KOPT-K1 (cell line): ENCODE measurements around the gene TMEM208.

Source experiments
- H3K27ac ChIP-seq: fragments of 200-600 bp; sonication (generic); 2 replicates; pipeline ENCODE4 v1.5.1; 2016; ENCODE audit warnings: antibody characterized with exemption, mild to moderate bottlenecking, low read depth, low read length; ENCODE audit not compliant: poor library complexity, severe bottlenecking
- H3K36me3 ChIP-seq: fragments of 200-600 bp; sonication (generic); 2 replicates; pipeline ENCODE4 v1.5.1; 2017; ENCODE audit warnings: antibody characterized with exemption, mild to moderate bottlenecking, low read length, moderate library complexity; ENCODE audit not compliant: insufficient read depth
- H3K9me3 ChIP-seq: fragments of 200-600 bp; sonication (generic); 2 replicates; pipeline ENCODE4 v1.5.1; 2017; ENCODE audit warnings: antibody characterized with exemption, low read length, mild to moderate bottlenecking; ENCODE audit not compliant: insufficient read depth, poor library complexity, severe bottlenecking

TMEM208 gene

DNA sequence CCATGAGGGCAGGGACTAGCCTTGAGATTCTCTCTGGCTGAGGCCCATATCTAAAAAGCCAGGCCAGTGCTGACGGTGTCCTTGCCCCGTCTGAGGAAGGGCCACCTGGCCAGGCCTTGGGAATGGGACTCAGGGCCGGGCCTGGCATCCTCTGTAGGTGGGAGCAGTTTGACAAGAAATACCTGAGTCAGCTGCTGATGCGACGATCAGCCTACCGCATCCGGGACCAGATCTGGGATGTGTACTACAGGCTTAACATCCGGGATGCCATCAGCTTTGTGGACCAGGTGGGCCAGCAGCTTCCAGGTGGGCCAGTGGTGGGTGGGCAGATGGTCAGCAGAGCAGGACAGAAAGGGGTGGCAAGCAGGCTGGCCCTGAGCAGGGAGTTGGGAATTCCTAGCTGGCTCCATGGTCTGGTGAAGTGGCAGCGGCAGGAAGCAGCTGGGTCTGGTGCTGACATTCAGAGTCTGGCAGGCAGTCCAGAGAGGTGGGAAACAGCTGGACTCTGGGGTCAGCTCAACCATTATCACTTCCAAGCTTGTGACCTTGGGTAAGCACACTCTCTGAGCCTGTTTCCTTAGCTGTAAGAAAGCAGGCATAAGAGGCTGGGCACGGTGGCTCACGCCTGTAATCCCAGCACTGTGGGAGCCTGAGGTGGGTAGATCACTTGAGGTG lies 31.4 kb downstream of the TMEM208 start:
- Histone ChIP-seq H3K27ac (no peak overlapping the region), H3K36me3 (no peaks in the 10 kb centered on the region), H3K9me3 (no peaks in the 10 kb centered on the region)

DNA sequence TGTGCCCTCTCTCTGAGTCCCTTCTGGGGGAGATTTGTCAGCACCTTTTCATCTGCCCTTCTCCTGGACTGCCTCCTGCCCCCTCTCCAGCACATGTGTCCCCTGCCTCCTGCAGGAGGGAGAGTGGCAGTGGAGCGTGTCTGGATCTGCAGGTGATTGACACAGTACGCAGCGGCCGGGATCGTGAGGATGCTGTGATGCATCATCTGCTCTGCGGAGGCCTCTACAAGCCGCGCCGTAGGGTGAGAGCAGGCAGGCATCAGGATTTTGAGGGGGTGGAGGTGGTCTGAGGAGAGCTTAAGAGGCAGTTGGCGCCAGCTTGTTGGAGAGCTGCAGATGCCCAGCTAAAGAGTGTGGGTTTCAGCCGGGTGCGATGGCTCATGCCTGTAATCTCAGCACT lies 32.8 kb downstream of the TMEM208 start:
- Histone ChIP-seq H3K27ac (no peak overlapping the region), H3K9me3 (no peaks in the 10 kb centered on the region), H3K36me3 (no peaks in the 10 kb centered on the region)

DNA sequence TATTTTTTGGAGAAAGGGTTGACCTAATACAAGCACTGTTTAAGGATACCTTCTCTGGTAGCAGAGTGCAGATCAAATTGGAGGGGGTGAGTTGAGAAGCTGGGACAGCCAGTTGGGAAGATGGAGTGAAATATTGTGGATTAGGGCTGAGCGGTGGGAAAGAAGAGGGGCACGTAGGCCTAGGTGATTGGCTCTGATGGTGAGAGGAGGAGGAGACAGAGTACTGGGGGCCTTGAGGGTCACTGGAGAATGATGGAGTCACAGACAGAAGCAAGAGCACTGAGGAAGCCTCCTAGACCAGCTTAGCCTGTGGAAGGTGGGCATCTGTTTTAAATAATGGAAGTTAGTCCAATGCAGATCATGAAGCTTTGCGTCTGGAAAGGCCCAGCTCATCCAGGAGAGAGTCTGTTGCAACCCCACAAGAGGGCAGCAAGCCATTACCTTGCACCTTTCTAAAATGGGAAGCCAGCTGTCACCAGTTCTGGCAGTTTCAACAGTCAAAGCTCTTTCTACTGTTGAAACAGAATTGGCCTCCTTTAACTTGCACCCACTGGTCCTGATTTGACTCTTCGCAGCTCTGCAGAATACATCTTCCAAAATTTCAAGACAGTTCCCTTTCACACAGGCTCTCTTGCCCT lies 33.6 kb downstream of the TMEM208 start:
- H3K27ac ChIP-seq = no peak overlapping the region
- no peaks in the 10 kb centered on the region for H3K9me3 ChIP-seq
- no peaks in the 10 kb centered on the region for H3K36me3 ChIP-seq

DNA sequence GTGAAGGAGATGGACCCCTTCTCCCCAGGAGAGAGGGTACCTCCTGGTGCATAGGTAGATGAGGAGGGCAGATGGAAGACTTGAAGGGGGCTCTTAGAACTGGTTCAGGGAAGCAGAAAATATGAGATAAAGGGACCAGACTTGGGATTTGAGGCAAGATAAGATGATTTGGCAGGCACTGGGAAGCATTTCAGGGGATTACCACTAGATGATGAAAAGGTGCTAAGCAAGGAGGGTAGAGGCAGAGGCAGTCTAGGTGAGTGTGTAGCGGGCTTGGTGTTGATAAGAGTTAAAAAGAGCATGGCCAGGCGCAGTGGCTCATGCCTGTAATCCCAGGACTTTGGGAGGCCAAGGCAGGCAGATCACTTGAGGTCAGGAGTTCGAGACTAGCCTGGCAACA lies 36.3 kb downstream of the TMEM208 start:
- H3K27ac ChIP-seq = no peak overlapping the region
- no peaks in the 10 kb centered on the region for H3K9me3 ChIP-seq
- no peaks in the 10 kb centered on the region for H3K36me3 ChIP-seq

DNA sequence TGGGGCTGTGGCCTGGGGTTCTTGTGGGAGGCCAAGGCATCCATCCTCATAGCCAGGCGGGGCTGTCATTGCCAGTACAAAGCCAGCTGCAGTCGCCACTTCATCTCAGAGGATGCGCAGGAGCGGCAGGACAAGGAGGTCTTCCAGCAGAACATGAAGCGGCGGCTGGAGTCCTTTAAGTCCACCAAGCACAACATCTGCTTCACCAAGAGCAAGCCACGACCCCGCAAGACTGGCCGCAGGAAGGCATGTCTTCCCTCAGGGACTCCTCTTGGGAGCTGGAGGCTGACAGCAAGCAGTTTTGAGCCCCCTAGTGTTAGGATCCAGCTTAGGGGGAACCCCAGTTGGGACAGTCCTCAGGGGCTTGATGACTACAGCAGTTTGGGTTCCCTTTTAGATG lies 37.3 kb downstream of the TMEM208 start:
- H3K9me3 ChIP-seq = no peaks in the 10 kb centered on the region
- H3K36me3 ChIP-seq = no peaks in the 10 kb centered on the region
- H3K27ac ChIP-seq = no peak overlapping the region

DNA sequence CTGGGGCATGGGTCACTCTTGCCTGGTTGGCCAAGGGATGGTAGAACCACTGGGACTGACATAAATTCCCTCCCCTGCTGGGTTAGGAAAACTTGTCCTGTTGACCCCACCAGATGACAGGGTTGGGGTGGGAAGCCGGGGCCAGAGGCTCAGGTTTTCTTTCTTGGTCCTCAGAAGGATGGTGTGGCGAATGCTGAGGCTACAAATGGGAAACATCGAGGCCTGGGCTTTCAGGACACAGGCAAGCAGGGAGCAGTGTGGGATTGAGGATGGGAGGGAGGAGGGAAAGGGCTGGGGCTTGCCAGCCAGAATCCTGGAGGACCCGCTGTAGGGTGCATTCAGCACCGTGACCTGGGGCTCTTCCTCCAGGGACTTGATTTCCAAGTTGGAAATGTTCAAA lies 37.9 kb downstream of the TMEM208 start:
- Histone ChIP-seq H3K36me3 (no peaks in the 10 kb centered on the region), H3K9me3 (no peaks in the 10 kb centered on the region)

DNA sequence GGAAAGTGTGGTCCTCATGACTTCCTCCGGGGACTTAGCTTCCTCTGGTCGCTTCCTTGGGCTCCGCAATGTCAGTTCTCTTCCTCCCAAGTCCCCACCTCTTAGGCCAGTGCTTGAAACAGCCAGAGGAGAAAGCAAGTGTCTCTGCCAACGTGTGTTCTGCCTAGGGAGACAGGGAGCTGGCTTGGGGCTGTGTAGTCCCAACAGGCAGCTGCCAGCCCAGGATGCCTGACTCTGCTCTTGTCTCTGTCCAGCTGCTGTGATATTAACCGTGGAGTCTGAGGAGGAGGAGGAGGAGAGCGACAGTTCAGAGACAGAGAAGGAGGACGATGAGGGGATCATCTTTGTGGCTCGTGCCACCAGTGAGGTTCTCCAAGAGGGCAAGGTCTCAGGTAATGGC lies 38.9 kb downstream of the TMEM208 start:
- Histone ChIP-seq H3K36me3 (no peaks in the 10 kb centered on the region), H3K9me3 (no peaks in the 10 kb centered on the region), H3K27ac (no peak overlapping the region)

More for the DNA sequence above, 37.9 kb downstream of the TMEM208 start:
- no peak overlapping the region for H3K27ac ChIP-seq

DNA sequence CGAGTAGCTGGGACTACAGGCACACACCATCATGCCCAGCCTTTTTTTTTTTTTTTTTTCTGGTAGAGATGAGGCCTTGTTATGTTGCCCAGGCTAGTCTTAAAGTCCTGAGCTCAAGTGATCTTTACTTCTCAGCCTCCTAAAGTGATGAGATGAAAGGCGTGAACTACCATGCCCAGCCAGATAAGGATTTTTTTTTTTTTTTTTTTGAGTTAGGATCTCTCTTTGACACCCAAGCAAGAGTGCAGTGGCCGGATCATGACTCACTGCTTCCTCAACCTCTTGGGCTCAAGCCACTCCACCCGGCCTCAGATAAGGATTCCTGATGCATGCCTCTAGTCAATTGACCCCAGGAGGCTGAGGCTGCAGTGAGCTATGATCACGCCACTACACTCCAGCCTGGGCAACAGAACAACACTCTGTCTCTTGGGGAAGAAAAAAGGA lies 41.2 kb downstream of the TMEM208 start:
- Histone ChIP-seq H3K27ac (no peak overlapping the region), H3K9me3 (no peaks in the 10 kb centered on the region), H3K36me3 (peaks cover 5% of the 10 kb centered on the region; the same call in 1 of the 2 replicates)

DNA sequence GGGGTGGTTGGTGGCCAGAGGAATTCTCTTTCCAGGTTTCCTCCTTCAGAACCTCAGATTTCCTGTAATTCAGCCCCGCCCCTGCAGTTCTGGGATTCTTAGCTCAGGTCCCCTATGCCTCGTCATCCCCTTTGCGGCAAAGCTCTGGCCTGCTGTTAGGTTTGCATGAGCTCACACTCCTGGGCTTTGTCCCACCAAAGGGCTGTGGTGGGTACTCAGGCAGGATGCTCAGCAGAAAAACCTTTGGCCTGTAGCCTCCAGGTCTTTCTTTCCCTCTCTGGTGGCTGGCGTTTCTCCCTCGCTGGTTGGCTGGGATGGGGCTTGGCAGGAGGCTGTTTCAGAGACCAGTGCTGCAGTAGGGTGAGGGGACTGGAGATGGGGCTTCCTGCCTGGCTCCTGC lies 42.8 kb downstream of the TMEM208 start:
- H3K27ac ChIP-seq = no peak overlapping the region

DNA sequence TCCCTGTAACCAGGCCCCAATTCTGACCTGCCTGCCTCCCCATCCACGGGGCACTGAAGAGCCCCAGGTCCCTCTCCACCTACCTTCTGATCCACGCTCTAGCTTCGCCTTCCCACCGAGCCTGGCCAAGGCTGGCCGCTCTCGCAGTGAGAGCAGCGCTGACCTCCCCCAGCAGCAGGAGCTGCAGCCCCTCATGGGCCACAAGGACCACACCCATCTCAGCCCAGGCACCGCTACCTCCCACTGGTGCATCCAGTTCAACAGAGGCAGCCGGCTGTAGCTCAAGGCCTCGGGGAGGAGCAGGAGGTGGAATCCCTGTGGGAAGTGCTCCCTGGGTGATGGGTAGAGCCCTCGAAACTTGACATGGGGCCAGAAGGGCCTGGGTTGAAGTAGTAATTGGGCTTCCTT lies 44.0 kb downstream of the TMEM208 start:
- H3K9me3 ChIP-seq = no peaks in the 10 kb centered on the region
- H3K27ac ChIP-seq = no peak overlapping the region

More for the DNA sequence above, 42.8 kb downstream of the TMEM208 start:
- Histone ChIP-seq H3K36me3 (peaks cover 5% of the 10 kb centered on the region; the same call in 1 of the 2 replicates), H3K9me3 (no peaks in the 10 kb centered on the region)

DNA sequence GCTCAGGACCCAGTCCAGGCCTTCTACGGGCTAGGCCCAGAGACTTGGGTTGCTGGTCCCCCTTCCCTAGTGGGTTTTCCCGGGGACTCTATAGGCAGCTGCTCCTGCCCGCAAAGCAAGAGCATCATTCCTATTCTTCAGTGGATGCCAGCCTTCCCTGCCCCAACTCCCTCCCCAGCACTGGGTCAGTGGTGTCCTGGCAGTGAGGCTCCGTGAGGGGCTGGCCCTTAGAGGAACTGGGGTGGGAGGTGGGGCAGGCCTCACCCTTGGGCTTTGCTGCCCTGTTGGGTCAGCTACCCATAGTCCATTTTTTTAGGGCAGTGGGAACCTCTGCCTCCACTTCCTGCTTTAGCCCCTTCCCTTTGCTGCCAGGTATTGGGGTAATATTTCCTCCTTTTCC lies 44.5 kb downstream of the TMEM208 start:
- no peak overlapping the region for H3K27ac ChIP-seq
- H3K9me3 ChIP-seq = no peaks in the 10 kb centered on the region
- peaks cover 18% of the 10 kb centered on the region; the same call in 1 of the 2 replicates for H3K36me3 ChIP-seq

More for the DNA sequence above, 44.0 kb downstream of the TMEM208 start:
- peaks cover 13% of the 10 kb centered on the region; the same call in 1 of the 2 replicates for H3K36me3 ChIP-seq

DNA sequence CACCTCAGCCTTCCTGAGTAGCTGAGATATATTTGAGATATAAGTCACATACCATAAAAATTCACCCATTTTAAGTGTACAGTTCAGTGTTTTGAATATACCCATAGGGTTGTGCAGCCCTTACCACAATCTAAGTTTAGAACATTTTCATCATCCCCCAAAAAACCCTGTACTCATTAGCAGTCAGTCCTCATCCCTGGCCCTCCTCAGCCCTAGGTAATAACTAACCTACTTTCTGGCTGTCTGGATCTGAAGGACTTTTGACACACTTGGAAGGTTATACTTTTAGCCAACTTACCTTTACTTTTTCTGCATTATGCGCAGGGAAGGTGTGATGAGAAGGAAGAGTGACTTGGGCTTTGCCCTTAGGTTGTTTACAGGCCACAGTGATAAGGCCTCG lies 48.4 kb downstream of the TMEM208 start:
- H3K9me3 ChIP-seq = no peaks in the 10 kb centered on the region
- peaks cover 31% of the 10 kb centered on the region for H3K36me3 ChIP-seq
- no peak overlapping the region for H3K27ac ChIP-seq

DNA sequence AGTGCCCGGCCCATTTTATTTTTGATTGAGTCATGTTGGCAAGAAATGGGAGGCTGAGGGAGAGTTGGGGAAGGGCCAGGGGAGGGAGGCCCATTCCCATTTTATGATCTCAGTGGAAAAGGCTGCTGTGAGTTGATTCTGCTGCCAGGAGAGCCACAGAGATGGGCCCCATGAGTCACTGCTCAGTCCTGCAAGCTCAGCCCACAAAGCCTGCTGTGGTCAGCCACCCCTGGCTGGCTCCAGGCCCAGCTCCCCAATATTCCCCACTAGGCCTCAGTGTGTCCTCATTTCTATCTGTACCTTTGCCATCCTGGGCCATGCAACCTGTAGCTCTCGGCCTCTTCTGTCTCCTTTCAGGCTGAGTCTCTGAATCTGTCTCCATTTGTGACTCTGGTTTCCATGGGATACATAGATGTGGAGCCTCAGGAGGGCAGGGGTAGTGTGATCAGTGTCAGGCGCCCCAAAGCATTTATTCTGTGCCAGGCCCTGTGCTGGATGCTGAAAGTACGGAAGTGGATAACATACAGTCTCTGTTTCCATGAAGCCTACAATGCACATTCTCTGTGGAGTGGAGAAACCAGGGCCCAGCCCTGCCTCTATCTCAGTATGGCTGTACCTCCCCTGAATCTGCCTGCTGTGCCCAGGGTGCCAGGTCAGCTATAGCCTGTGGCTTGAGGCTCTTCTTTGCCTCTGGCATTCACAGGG lies 50.5 kb downstream of the TMEM208 start:
- Histone ChIP-seq H3K27ac (peak overlapping the region; percentile 83), H3K9me3 (no peaks in the 10 kb centered on the region), H3K36me3 (peaks cover 38% of the 10 kb centered on the region)

DNA sequence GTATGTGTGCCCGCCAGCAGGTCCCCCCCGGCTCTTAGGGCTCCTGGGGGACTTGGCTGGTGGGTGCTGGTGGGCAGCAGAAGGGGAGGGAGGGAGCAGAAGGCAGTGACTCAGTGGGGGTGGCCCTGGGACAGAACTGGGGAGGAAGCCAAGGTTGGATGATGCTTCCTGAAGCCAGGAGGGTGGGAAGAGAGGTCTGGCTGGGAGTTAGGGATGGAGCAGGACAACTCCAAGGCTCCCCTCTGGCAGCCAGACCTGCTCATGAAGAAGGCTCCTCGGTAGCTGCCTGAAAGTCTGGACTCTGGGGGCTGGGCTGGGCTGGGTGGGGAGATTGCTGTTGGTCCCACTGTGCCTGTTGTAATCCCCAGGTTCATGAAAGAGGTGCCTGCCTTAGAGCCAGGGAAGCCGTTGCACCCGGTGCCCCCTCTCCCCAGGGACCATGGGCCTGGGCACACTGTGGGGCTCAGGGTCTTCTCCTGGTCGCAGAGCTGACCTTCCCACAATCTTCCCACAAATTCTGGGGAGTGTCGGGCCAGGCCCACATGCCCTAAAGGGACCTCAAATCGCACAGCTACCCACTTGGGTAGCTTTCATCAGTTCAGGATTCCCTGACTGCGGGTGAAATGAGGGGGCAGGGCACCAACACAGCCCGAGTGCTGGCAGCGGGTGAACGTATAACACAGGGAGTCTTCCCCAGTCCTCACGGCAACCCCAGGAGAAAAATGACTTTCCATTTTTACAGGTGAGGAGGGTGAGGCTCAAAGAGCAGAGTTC lies 51.3 kb downstream of the TMEM208 start:
- H3K36me3 ChIP-seq = peaks cover 45% of the 10 kb centered on the region
- H3K27ac ChIP-seq = peak overlapping the region; percentile 83
- no peaks in the 10 kb centered on the region for H3K9me3 ChIP-seq
